HFFc6 (cell line): Measurements from ENCODE around the gene CLCN4. TPM values are rescaled to one million over a fixed set of nuclear protein-coding genes. Genes with fewer than 3 reads are reported as not detected.

Experiments
- DNase-seq: peaks from one replicate; pipeline ENCODE4 v3.0.0-alpha.2; 2018
- H3K27ac Mint-ChIP-seq: 2 replicates; pipeline ENCODE4 v1.8.0; 2020; ENCODE audit warnings: mild to moderate bottlenecking, mixed read lengths
- H3K27me3 Mint-ChIP-seq: 2 replicates; pipeline ENCODE4 v1.8.0; 2021; ENCODE audit warnings: mild to moderate bottlenecking, moderate library complexity, mixed read lengths; ENCODE audit not compliant: insufficient read depth
- H3K36me3 Mint-ChIP-seq: 2 replicates; pipeline ENCODE4 v1.8.0; 2021; ENCODE audit warnings: low read depth, mixed read lengths
- H3K4me1 Mint-ChIP-seq: 2 replicates; pipeline ENCODE4 v1.8.0; 2020; ENCODE audit warnings: low read depth, mixed read lengths
- H3K4me3 Mint-ChIP-seq: 2 replicates; pipeline ENCODE4 v1.8.0; 2020; ENCODE audit warnings: mild to moderate bottlenecking, moderate library complexity, mixed read lengths
- H3K9me3 Mint-ChIP-seq: 2 replicates; pipeline ENCODE4 v1.8.0; 2020; ENCODE audit warnings: mild to moderate bottlenecking, mixed read lengths
- CTCF ChIP-seq: fragments of 200-600 bp; sonication (generic); IDR thresholded peaks from 2 replicates; pipeline ENCODE4 v1.5.0; 2021; ENCODE audit warnings: antibody characterized with exemption, mild to moderate bottlenecking
- total RNA-seq, 6 experiments: library from RNA; stranded (reverse); fragmentation: NEBNext Ultra II Directional; extraction: Animal tissue kit (Norgen Biotek cat#: 25700); gene quantifications; 2 replicates in 1 of 6; 3 replicates in 5 of 6; pipeline ENCODE4 v1.2.3, GENCODE V29; 2021

CLCN4 gene
- total RNA-seq, 6 experiments from 2014 or later, result 0.14 to 0.17 TPM; not detected in 4

GRCh38 chrX:10197279-10198210 is 40.8 kb downstream of the CLCN4 start:
- DNase-seq, result no peak
- no peaks in the 10 kb centered on the region for H3K36me3 Mint-ChIP-seq
- H3K4me3 Mint-ChIP-seq, result no peak overlapping the region
- H3K27me3 Mint-ChIP-seq, result no peaks in the 10 kb centered on the region
- peaks cover 7% of the 10 kb centered on the region for H3K4me1 Mint-ChIP-seq
- H3K27ac Mint-ChIP-seq, result no peak overlapping the region
- H3K9me3 Mint-ChIP-seq, result no peaks in the 10 kb centered on the region
- no peak for TF ChIP-seq CTCF

GRCh38 chrX:10198254-10198653 is 41.5 kb downstream of the CLCN4 start:
- peaks cover 7% of the 10 kb centered on the region for H3K4me1 Mint-ChIP-seq
- no peak for TF ChIP-seq CTCF
- no peaks in the 10 kb centered on the region for H3K9me3 Mint-ChIP-seq
- no peak overlapping the region for H3K4me3 Mint-ChIP-seq
- H3K36me3 Mint-ChIP-seq, result no peaks in the 10 kb centered on the region
- no peaks in the 10 kb centered on the region for H3K27me3 Mint-ChIP-seq
- no peak for DNase-seq
- H3K27ac Mint-ChIP-seq, result no peak overlapping the region

GRCh38 chrX:10199212-10199611 is 42.4 kb downstream of the CLCN4 start:
- TF ChIP-seq CTCF, result no peak
- H3K9me3 Mint-ChIP-seq, result no peaks in the 10 kb centered on the region
- no peak overlapping the region for H3K4me3 Mint-ChIP-seq
- H3K36me3 Mint-ChIP-seq, result no peaks in the 10 kb centered on the region
- H3K27ac Mint-ChIP-seq, result no peak overlapping the region
- peaks cover 1% of the 10 kb centered on the region; the same call in 1 of the 2 replicates for H3K27me3 Mint-ChIP-seq
- DNase-seq, result no peak
- H3K4me1 Mint-ChIP-seq, result peaks cover 7% of the 10 kb centered on the region

- TF ChIP-seq CTCF, result no peak
- no peaks in the 10 kb centered on the region for H3K36me3 Mint-ChIP-seq
- peaks cover 7% of the 10 kb centered on the region for H3K4me1 Mint-ChIP-seq
- H3K4me3 Mint-ChIP-seq, result no peak overlapping the region
- DNase-seq, result no peak
- H3K27me3 Mint-ChIP-seq, result peaks cover 4% of the 10 kb centered on the region
- H3K27ac Mint-ChIP-seq, result no peak overlapping the region
- H3K9me3 Mint-ChIP-seq, result no peaks in the 10 kb centered on the region; the same call in 1 of the 2 replicates
These were observed 46.8 kb downstream of the CLCN4 start for GRCh38 chrX:10203617-10204016.

- DNase-seq, result no peak
- no peak overlapping the region for H3K27ac Mint-ChIP-seq
- TF ChIP-seq CTCF, result no peak
- H3K4me3 Mint-ChIP-seq, result no peak overlapping the region
- no peaks in the 10 kb centered on the region; the same call in 1 of the 2 replicates for H3K9me3 Mint-ChIP-seq
- no peaks in the 10 kb centered on the region for H3K36me3 Mint-ChIP-seq
- no peaks in the 10 kb centered on the region for H3K4me1 Mint-ChIP-seq
- H3K27me3 Mint-ChIP-seq, result peaks cover 6% of the 10 kb centered on the region
These were observed 49.5 kb downstream of the CLCN4 start for GRCh38 chrX:10206317-10206716.
